ENCODE data around the gene ZDHHC16.

DNA sequence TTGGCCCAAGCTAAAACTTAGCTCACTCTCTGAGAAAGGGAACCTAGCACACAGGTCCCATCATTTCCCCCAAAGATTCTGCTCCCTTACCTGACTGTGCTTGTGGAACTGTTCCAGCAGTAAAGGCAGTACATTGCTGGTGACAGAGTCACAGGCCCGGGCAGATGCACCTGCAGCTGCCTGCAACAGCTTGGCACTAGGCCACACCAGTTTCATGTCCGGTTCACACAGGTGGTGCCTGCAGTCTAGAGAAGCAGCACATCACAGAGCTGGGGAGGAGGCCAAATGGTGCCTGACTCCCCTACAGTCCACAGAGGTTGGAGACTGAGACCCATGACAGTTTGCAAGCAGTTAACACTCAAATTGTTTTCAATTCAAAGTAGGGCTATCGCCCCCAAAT is 22.2 kb downstream of the ZDHHC16 start:
- TF ChIP-seq CTCF (IDR thresholded peaks at IDR 0.05) (no peak), EP300 (IDR thresholded peaks at IDR 0.05) (no peak)

Measured in ovary (tissue), 3 donors.